IPS-20b (cell line): Measurements from ENCODE around the gene MST1.

Source experiments
- H3K27ac ChIP-seq: one replicate; pipeline ENCODE4 v1.5.1; 2013; ENCODE audit warnings: low read length
- H3K27me3 ChIP-seq: 2 replicates; pipeline ENCODE4 v1.6.1; 2013; ENCODE audit warnings: mild to moderate bottlenecking, low read length, inconsistent platforms; ENCODE audit not compliant: insufficient read depth
- H3K36me3 ChIP-seq: 2 replicates; pipeline ENCODE4 v1.6.1; 2013; ENCODE audit warnings: low read depth, mild to moderate bottlenecking, inconsistent platforms, low read length, moderate library complexity; ENCODE audit not compliant: insufficient read depth
- H3K4me1 ChIP-seq: 2 replicates; pipeline ENCODE4 v1.6.1; 2013; ENCODE audit warnings: mild to moderate bottlenecking, control low read depth, inconsistent platforms, low read length, moderate library complexity; ENCODE audit not compliant: insufficient read depth
- H3K4me3 ChIP-seq: 2 replicates; pipeline ENCODE4 v1.5.1; 2013; ENCODE audit warnings: mild to moderate bottlenecking, low read length, inconsistent platforms
- H3K9ac ChIP-seq: 2 replicates; pipeline ENCODE4 v1.6.1; 2013; ENCODE audit warnings: low read depth, mild to moderate bottlenecking, inconsistent platforms, low read length, moderate library complexity
- H3K9me3 ChIP-seq: 2 replicates; pipeline ENCODE4 v1.6.1; 2013; ENCODE audit warnings: mild to moderate bottlenecking, low read depth, low read length, inconsistent platforms; ENCODE audit not compliant: insufficient read depth

MST1 gene

DNA sequence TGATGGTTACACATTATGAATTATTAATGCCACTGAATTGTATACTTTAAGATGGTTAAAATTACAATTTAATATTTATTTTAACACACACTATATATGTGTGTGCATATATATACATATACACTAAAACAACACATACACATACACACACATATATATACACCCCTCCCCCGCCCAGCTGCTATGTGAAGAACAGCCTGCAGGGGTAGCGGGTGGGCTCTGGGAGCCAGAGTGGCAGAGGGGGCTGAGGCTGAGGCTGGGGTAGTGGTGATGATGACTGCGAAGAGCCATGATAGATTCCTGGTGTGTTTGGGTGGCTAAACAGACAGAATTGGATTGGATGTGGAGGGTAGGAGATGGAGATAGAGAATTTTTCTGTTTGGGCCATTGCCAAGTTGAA, 54.5 kb downstream of the MST1 start:
- H3K9me3 ChIP-seq = peaks cover 3% of the 10 kb centered on the region; the same call in 1 of the 2 replicates
- no peak overlapping the region for H3K9ac ChIP-seq
- no peak overlapping the region for H3K27ac ChIP-seq
- no peak overlapping the region for H3K4me3 ChIP-seq
- H3K36me3 ChIP-seq = no peaks in the 10 kb centered on the region
- H3K4me1 ChIP-seq = no peaks in the 10 kb centered on the region
- H3K27me3 ChIP-seq = no peaks in the 10 kb centered on the region
